ENCODE data around the gene AMER2. TPM values are rescaled to one million over a fixed set of nuclear protein-coding genes. Genes with fewer than 3 reads are reported as not detected.

AMER2 gene
- total RNA-seq, 1 experiment from 2014 or later = not detected

- Mint-ChIP-seq H3K36me3 (ENCODE audit: insufficient read depth, unreplicated experiment) (no peaks in the 10 kb centered on the region), H3K4me1 (ENCODE audit: low read depth, unreplicated experiment) (no peaks in the 10 kb centered on the region), H3K27me3 (ENCODE audit: unreplicated experiment) (peaks cover 50% of the 10 kb centered on the region), H3K4me3 (ENCODE audit: low read depth, unreplicated experiment) (no peak overlapping the region), H3K27ac (ENCODE audit: unreplicated experiment) (no peak overlapping the region), H3K9me3 (ENCODE audit: low read depth, unreplicated experiment) (peaks cover 4% of the 10 kb centered on the region)
- no TSS peak for BruUV-seq (replicated peaks)
- intact Hi-C loops (cut with micrococcal nuclease; ENCODE audit: unreplicated experiment) = no loop called here
- CTCF ChIA-PET = no interaction called here
- TF ChIP-seq, protein P1, sequence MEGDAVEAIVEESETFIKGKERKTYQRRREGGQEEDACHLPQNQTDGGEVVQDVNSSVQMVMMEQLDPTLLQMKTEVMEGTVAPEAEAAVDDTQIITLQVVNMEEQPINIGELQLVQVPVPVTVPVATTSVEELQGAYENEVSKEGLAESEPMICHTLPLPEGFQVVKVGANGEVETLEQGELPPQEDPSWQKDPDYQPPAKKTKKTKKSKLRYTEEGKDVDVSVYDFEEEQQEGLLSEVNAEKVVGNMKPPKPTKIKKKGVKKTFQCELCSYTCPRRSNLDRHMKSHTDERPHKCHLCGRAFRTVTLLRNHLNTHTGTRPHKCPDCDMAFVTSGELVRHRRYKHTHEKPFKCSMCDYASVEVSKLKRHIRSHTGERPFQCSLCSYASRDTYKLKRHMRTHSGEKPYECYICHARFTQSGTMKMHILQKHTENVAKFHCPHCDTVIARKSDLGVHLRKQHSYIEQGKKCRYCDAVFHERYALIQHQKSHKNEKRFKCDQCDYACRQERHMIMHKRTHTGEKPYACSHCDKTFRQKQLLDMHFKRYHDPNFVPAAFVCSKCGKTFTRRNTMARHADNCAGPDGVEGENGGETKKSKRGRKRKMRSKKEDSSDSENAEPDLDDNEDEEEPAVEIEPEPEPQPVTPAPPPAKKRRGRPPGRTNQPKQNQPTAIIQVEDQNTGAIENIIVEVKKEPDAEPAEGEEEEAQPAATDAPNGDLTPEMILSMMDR (IDR thresholded peaks at IDR 0.05; ENCODE audit: unreplicated experiment) = no peak
- no peak for DNase-seq
These were observed 35.0 kb downstream of the AMER2 start for GRCh38 chr13:25136880-25137787.

- H3K36me3 Mint-ChIP-seq (ENCODE audit: insufficient read depth, unreplicated experiment) = no peaks in the 10 kb centered on the region
- no TSS peak for BruUV-seq (replicated peaks)
- no peak overlapping the region for H3K27ac Mint-ChIP-seq (ENCODE audit: unreplicated experiment)
- intact Hi-C loops (cut with micrococcal nuclease; ENCODE audit: unreplicated experiment) = no loop called here
- CTCF ChIA-PET = no interaction called here
- no peak overlapping the region for H3K4me3 Mint-ChIP-seq (ENCODE audit: low read depth, unreplicated experiment)
- H3K27me3 Mint-ChIP-seq (ENCODE audit: unreplicated experiment) = peaks cover 50% of the 10 kb centered on the region
- TF ChIP-seq, protein P1 (IDR thresholded peaks at IDR 0.05; ENCODE audit: unreplicated experiment) = no peak
- no peak for DNase-seq
- H3K4me1 Mint-ChIP-seq (ENCODE audit: low read depth, unreplicated experiment) = no peaks in the 10 kb centered on the region
- no peaks in the 10 kb centered on the region for H3K9me3 Mint-ChIP-seq (ENCODE audit: low read depth, unreplicated experiment)
These were observed 36.2 kb downstream of the AMER2 start for GRCh38 chr13:25135896-25136295.

DNA sequence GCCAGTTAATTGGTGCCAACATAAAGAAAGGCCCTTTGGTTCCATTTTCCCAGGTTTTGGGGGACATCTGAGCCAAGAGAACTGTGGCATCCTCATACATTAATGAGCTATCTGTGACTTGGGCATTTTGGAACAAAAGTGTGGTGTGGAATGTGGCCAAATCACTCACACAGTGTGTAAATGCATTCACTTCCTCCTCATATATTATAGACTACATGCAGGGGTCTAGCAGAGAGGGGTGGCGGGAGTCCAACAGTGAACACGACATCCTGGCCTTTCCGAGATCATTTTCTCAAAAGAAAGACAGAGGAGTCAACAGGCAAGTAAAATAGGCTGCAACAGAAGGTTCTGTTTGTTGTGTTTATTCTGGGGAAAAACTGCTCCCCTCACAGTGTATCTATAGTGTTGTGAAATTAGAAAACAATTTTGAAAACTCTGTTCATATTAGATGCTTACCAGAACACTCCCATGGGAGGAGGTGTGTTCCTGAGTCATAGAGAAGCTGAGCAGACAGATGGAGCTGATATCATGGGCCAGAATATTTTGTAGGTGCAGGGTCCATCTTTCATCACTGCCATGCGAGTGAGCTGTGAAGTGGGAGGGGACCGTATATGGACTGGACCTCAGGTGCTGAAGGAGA lies 39.2 kb downstream of the AMER2 start:
- Mint-ChIP-seq H3K27me3 (ENCODE audit: unreplicated experiment) (peaks cover 70% of the 10 kb centered on the region), H3K4me3 (ENCODE audit: low read depth, unreplicated experiment) (no peak overlapping the region), H3K27ac (ENCODE audit: unreplicated experiment) (no peak overlapping the region), H3K9me3 (ENCODE audit: low read depth, unreplicated experiment) (peaks cover 2% of the 10 kb centered on the region), H3K4me1 (ENCODE audit: low read depth, unreplicated experiment) (no peaks in the 10 kb centered on the region), H3K36me3 (ENCODE audit: insufficient read depth, unreplicated experiment) (no peaks in the 10 kb centered on the region)
- BruUV-seq (replicated peaks) = no TSS peak
- no peak for DNase-seq
- CTCF ChIA-PET = interaction anchor here (0.6 to 0.7 kb wide), 2 partner anchors 115 to 186 kb away, joined by 3 read pairs; no protein-coding TSS in a partner anchor
- intact Hi-C loops (cut with micrococcal nuclease; ENCODE audit: unreplicated experiment) = no loop called here
- TF ChIP-seq, protein P1 (IDR thresholded peaks at IDR 0.05; ENCODE audit: unreplicated experiment) = no peak

DNA sequence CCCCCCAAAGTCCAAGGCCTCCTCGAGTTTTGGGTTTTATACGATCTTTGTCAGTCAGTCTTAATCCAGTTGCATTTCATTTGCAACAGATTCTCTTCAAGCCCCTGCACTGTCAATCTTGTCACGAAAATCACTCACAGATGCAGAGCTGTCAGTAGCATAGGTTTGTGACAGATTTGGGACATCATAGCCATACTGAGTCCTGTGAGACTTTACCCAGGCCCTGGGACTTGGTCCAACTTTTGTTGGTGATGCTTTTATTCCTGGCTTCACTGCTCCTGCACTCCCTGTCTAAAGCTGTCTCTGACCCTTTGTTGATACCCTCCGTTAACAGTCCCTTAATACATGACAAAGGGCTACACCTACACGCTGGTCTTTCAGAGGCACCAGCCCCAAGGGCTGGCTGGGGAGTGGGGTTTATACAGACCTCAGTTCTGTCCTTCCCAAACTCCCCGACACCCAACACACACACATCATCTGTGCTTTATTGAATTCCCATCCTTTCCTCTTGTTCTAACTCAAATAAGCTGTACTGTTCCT lies 40.1 kb downstream of the AMER2 start:
- no peaks in the 10 kb centered on the region for H3K36me3 Mint-ChIP-seq (ENCODE audit: insufficient read depth, unreplicated experiment)
- CTCF ChIA-PET = interaction anchor here (0.6 kb wide), 1 partner anchor 187 kb away, joined by 3 read pairs; no protein-coding TSS in a partner anchor
- H3K4me3 Mint-ChIP-seq (ENCODE audit: low read depth, unreplicated experiment) = no peak overlapping the region
- H3K9me3 Mint-ChIP-seq (ENCODE audit: low read depth, unreplicated experiment) = peaks cover 2% of the 10 kb centered on the region
- no TSS peak for BruUV-seq (replicated peaks)
- no peak for DNase-seq
- TF ChIP-seq, protein P1 (IDR thresholded peaks at IDR 0.05; ENCODE audit: unreplicated experiment) = no peak
- intact Hi-C loops (cut with micrococcal nuclease; ENCODE audit: unreplicated experiment) = no loop called here
- no peak overlapping the region for H3K27ac Mint-ChIP-seq (ENCODE audit: unreplicated experiment)
- no peaks in the 10 kb centered on the region for H3K4me1 Mint-ChIP-seq (ENCODE audit: low read depth, unreplicated experiment)
- peaks cover 70% of the 10 kb centered on the region for H3K27me3 Mint-ChIP-seq (ENCODE audit: unreplicated experiment)

Data from Calu3 (cell line).